GM18520 (cell line): ENCODE results near the gene TAF12.
"Not testable (repeated sequence)": the region's sequence is repeated elsewhere in the genome, so short reads cannot be mapped to it uniquely, and the experiment has no call there.

Experiments used
- ATAC-seq: cut with Tn5 transposase; IDR thresholded peaks from one replicate; pipeline ENCODE4 v1.9.1; 2021; ENCODE audit not compliant: unreplicated experiment

TAF12 gene, protein sequence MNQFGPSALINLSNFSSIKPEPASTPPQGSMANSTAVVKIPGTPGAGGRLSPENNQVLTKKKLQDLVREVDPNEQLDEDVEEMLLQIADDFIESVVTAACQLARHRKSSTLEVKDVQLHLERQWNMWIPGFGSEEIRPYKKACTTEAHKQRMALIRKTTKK

DNA sequence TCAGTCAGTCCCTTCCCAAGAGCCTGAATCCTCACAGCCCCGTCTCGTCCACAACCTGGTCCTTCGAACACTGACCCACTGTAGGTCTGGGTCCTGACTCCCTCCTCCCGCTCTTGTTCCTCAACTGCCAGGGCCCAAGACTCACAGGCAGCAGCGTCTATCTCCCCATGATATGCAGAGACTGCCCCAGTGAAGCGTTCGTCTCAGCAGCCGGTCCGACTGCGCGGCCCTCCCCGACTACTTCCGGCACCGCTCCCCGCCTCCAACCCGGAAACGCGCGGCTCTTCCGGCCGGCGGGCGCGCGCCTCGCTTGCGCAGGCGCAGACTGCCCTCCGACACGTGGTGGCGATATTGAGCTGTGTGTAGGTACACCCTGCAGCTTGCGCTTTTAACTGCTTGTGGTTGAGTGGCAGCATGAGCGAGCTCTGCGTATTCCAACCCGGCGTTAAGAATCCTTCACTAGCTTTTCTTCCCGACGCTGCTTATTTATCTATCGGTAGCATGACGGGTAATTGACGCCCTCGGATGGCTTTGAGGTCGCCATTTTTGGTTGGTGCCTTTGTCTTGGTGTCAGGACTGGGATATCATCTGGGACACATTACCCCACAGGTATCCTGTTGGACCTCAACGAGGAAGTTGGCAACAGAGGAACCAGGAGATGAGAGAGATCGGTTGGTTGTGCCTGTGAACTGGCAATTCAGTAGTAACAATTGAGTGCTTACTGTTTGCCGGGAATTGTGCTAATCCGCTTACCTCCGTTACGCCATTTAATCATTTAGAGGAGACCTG lies at the start of gene TAF12:
Gene TAF12 (minus strand): TSS at position 221 of the 789 bp plus-strand sequence. CDS start 20,986 bp downstream, outside the sequence.
- ATAC-seq, result peak; percentile 81

DNA sequence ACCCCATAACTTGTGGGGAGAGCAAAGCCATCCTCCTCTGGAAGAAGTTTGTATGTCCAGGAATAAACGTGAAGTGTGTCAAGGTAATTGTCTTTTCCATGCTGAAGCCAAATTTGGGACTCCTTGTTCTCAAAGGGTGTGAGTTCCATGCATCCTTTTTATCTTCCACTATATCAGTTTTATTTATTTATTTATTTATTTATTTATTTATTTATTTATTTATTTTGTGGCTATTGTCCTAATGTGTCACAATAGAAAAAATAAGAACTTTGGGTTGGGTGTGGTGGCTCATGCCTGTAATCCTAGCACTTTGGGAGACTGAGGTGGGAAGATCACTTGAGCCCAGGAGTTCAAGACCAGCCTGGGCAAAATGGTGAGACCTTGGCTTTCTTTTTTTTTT lies 48.8 kb upstream of the TAF12 start:
- not testable (repeated sequence) for ATAC-seq

DNA sequence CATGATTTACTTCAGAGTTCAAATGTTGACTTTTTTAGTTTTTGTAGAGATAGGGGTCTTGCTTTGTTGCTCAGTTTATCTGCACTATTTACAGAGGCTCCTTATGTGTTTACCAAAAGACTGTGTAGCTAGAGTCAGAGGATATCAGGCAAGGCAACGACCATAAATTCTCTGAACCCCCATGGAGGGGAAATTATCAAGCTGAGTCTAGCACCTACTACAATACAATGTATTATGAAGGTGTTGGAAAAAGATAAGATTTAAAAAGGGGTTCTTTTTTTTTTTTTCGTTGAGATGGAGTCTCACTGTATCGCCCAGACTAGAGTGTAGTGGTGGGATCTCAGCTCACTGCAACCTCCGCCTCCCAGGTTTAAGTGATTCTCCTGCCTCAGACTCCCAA lies 42.1 kb upstream of the TAF12 start:
- no peak for ATAC-seq

DNA sequence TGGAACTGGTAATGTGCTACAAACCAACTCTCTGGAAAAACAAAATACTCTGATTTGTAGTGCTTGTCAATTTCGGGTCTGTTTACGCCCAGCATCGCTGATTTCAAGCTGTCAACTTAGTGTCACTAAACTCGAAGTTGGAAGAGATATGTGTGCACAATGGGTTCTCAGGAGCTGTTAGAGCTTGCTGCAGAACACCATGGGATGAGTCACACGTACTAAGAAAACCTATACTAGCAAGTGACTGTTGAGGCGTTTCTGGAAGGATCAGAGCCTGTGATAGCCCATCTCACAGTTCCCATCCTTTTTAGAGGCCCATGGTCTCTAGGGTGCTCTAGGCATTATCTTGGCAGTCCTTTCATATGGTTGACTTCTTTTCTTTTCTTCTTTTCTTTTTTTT lies 40.0 kb upstream of the TAF12 start:
- ATAC-seq, result no peak

DNA sequence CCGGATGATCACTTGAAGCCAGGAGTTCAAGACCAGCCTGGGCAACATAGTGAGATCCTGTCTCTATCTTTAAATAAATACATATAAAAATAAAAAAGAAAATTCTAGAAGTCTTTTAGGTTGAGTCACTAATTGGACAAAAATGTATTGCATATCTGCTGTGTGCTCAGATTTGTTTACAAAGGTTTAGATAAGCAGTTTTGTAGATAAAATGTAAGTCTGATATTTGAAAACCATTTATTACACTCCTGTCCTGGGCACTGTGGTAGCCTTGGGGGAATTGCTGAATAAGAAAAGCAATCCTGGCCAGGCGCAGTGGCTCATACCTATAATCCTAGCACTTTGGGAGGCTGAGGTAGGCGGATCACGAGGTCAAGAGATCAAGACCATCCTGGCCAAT lies 37.3 kb upstream of the TAF12 start:
- ATAC-seq, result no peak

DNA sequence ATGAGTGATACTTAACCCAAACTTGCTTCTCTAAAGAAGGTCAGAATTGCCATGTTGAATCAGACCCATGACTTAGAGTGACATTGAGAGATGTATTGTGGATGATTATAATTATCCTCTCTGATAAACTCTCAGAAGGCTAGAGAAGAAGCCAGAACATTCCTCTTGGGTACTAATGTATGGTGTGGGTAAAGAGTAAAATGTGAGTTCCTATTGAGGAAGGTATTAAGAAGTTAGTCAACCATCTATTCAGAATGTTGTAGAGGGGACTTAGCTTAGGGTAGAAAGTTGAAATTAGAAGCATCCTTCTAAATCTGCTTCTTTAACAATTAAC lies 33.0 kb upstream of the TAF12 start:
- no peak for ATAC-seq

DNA sequence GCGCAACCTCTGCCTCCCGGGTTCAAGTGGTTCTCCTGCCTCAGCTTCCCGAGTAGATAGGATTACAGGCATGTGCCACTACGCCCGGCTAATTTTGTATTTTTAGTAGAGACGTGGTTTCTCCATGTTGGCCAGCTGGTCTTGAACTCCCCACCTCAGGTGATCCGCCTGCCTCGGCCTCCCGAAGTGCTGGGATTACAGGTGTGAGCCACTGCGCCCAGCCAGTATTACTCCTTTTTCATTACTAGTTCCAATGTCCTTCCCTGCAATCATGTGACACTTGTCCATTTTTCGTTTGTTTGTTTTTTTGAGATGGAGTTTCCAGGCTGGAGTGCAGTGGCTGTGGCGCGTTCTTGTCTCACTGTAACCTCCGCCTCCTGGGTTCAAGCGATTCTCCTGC lies 30.1 kb upstream of the TAF12 start:
- not testable (repeated sequence) for ATAC-seq

DNA sequence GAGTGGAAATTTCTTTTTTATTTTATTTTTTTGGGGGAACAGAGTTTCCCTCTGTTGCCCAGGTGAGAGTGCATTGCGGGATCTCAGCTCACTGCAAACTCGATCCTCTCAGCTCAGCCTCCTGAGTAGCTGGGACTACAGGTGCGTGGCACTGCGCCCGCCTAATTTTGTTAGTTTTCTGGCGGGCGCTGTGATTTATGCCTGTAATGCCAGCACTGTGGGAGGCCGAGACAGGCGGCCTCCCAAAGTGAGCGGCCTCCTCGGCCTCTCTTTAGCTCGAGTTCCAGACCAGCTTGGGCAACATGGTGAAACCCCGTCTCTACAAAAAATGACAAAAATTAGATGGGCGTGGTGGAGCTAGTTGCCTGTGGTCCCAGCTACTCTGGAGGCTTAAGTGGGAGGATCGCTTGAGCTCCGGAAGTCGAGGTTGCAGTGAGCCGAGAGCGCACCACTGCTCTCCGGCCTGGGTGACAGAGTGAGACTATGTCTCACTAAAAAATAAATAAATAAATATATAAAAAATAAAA lies 28.4 kb upstream of the TAF12 start:
- ATAC-seq, result no peak

DNA sequence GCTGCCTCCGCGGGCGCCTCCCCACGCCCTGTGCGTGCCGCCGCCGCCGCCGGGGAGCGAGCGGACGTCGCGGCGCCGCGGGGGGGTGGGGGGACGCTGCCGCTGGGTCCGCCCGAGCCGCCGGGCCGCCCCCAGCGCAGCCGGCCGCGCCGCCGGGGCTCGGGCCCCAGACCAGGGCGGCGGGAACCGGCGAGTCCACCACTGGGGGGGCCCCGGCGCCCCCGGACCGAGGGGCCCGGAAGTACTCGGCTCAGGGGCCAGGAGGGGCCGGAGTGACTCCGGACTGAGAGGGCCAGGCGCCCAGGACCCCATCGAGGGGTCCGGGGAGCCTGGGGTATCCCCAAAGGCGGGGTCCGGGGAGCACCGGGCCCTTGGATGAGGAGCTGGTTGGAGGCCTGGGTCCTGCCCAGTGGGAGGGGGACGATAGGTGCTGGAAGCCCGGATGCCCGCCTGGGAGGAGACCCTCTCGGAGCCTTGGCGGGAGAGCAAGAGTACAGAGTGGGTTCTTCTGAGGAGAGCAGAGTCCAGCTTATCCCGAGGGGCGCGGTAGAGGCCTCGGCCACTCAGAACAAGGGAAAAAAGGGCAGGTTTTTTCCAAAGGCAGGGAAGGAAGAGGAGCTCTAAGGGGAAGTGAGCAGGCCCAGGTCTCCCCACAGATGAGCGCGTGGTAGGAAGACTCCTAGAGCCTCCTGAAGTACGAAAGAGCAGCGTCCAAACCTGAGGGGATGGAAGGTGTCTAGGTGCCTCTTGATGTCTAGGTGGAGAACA lies 26.3 kb upstream of the TAF12 start:
- peak; percentile 32 for ATAC-seq

DNA sequence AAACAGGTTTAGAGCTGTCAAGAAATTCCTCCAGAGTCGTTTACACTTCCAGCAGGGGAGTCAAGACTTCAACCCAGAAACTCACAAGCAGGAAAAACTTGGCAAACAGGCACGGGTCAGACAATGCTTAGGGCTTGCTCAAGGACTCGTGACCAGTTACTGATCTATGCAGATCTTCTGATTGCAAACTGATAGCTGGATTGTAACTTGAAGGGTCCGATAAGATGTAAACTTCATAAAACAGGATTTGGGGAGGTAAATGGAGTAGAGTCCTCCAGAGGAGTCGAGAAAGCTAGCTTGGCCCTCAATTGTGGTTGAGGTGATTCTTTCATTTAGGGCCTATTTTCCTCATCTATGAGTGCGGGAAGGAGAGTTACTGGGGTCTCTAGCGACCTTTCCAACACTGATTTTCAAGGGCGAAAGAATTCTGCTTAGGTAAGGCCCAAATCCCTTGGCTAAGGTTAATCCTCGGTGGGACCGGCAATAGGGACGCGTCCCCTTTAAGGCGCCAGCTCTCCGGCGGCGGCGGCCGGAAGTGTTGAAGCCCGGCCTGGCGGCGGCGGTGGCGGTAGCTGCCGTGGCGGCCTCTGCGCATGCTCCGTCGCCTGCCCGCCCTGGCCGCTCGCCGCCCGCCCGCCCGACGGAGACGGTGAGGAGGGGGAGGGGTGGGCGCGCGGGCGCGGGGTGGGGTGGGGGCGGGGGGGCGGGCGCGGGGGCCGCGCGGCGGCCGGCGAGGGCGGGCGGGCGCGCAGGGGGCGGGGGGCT lies 25.5 kb upstream of the TAF12 start, which contains the start of gene GMEB1:
Gene GMEB1 (plus strand): TSS at position 594 of the 765 bp plus-strand sequence. CDS start 14,829 bp downstream, outside the sequence.
- ATAC-seq, result peak; percentile 76

DNA sequence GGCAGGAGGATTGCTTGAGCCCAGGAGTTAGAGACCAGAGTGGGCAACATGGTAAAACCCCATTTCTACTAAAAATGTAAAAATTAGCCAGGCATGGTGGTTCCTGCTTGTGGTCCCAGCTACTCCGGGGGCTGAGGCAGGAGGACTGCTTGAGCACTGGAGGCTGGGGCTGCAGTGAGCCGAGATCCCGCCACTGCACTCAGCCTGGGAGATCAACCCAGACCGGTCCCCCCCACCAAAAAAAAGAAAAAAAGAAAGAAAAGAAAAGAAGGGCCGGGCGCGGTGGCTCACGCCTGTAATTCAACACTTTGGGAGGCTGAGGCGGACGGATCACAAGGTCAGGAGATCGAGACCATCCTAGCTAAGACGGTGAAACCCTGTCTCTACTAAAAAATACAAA lies 23.9 kb upstream of the TAF12 start:
- no peak for ATAC-seq

DNA sequence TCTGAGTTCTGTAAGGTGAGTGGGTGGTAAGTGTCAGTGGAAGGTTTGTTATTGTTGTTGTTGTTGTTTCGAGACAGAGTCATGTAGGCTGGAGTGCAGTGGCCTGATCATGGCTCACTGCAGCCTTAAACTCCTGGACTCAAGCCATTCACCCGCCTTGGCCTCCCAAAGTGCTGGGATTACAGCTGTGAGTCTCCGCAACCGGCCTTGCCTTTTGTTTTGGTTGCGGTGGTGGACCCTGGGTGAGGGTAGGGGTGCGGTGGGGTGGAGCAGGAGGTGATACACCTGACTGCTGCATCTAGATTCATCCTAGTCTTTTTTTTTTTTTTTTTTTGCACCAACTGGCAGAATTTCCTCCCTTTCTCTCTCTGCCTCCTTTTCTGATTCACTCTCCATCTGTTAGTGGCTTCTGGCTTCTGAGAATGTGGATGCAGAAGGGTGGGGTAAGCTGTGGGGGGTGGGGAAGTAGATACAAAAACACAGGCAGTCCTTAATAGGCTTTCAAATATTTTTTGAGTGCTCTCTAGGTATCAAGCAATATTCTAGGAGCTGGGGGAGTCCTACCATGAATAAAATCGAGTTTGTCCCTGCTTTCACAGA lies 21.1 kb upstream of the TAF12 start:
- no peak for ATAC-seq

DNA sequence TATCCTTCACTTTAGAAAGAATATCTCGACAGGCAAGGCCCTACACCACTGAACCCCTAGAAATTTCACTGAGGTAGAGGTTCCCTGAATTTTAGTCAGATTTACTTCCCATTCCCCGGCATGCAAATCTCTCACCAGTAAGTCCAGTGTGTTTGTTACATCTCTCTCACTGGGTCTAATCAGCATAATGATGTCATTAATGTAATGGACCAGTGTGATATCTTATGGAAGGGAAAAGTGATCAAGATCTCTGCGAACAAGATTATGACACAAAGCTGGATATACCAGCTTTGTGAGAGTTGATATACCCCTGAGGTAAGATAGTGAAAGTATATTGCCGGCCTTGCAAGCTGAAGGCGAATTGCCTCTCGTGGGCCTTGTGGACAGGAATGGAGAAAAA lies 13.5 kb upstream of the TAF12 start:
- no peak for ATAC-seq

DNA sequence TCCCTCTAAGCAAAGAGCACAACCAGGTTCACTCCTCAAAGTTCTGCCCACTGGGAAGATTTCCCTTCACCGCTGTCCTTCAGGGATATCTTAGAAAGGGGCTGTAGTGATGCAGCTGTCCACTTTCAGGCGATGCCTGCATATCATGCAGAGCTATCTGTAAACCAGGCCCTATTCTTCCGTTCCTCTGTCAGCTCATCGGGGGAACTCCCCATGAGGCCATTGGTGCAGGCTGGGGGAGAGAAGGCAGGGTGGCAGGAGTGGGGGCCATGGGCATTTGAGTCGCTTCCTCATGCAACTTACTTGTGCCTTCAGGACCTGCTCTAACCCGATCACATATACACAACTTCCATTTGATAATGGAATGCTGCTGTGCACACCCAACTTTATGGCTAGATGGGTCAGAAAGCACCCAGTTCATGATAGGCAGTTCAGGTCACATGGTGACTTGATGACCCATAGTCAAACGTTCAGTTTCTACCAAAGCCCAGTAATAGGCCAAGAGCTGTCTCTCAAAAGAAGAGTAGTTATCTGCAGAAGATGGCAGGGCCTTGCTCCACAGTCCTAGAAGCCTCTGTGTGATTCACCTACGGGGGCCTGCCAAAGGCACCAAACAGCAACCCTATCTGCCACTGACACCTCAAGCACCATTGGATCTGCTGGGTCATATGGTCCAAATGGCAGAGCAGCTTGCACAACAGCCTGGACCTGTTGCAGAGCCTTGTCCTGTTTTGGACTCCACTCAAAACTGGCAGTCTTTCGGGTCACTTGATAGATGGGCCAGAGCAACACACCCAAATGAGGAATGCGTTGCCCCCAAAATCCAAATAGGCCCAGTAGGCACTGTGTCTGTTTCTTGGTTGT lies 12.8 kb upstream of the TAF12 start:
- not testable (repeated sequence) for ATAC-seq

DNA sequence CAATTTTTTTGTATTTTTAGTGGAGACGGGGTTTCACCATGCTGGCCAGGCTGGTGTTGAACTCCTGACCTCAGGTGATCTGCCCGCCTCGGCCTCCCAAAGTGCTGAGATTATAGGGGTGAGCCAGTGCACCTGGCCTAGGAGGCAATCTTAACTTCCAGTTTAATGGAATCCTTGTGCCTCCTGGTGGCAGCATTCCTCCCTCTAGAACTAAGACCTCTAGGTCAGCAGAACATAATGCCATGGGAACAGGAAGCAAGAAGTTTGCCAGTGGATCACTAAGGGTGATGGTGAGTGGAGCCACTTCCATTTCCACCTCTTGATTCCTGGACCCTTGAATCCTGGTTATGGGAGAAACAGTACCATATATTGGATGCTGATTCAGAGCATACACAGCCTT lies 11.0 kb upstream of the TAF12 start:
- ATAC-seq, result not testable (repeated sequence)

DNA sequence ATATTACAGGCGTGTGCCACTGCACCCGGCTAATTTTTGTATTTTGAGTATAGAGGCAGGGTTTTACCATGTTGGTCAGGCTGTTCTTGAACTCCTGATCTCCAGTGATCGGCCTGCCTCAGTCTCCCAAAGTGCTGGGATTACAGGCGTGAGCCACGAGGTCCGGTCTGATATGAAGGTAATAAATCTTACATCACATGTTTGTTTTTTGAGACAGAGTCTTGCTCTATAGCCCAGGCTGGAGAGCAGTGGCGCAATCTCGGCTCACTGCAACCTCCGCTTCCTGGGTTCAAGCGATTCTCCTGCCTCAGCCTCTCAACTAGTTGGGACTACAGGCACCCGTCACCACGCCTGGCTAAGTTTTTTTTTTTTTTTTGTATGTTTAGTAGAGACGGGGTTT lies 10.2 kb upstream of the TAF12 start:
- ATAC-seq, result not testable (repeated sequence)

DNA sequence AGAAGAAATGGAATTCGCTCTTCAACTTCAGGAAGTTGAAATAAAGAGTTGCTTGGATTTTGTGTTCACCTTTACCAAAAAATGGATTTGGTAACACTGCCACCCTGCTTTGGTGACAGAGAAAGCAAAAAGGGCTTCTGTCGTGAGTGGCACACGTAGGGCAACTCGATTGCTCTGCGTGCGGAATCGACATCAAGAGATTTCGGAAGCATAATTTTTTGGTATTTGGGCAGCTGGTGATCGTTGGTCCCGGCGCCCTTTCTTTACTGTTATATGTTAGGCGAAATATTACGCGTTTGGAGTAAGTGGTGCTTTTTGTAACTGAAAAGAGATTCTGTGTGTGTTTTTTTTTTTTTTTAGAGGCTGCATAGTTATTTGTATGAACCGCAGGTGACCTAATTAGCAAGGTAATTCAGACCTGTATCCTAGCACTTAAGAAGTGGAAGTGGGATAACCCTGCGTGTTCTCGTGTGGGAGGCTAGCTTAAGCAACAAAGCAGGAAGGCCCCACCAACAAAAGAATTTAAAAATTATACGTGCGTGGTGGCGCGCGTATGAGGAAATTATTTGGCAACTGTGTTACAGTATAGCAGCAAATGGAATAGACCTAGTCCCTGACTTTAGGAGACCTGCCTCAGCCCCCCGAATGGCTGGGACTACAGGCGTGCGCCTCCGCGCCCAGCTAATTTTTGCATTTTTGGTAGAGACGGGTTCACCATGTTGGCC lies 5.8 kb upstream of the TAF12 start, which contains the start of gene RNU11:
Gene RNU11 (plus strand): TSS at position 127 of the 725 bp plus-strand sequence.
- ATAC-seq, result peak; percentile 66

DNA sequence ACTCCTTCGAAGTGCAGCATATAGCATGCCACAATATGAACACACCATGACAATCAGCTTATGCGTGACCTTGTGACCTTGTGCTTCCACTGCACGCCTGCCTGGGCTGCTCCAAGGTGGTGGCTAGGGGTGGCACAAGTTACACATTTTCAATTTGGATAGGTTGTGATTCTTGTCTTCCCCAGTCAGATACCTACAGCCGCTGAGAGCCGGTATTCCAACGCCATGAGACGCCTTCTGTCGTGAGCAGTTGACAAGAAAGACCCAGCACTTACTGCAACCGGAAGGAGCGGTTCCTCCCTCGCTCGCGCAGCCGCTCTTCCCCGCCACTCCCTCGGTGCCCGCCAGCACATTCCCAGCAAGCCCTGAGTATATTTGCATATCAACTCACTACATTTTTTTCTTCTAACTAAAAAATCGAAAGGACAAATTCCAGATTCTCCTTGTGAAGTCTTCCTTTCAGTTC lies 5.2 kb upstream of the TAF12 start:
- peak; percentile 42 for ATAC-seq

DNA sequence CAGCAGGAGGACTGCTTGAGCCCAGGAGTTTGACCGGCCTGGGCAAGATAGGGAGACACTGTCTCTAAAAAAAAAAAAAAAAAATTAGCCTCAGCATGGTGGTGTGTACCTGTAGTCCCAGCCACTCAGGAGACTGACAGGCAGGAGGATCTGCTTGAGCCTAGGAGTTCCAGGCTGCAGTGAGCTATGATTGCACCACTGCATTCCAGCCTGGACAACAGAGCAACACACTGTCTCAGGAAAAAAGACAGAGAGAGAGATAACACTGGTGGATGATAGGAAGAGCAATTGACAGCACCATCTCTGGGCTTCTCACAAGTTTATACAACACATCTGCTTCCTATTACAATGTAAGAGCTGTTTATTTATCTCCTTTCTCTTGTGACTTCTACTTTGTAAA lies 3.2 kb upstream of the TAF12 start:
- ATAC-seq, result no peak
